Stimulated activated CD8-positive, alpha-beta memory T cell treated with anti-CD3 and anti-CD28 coated beads, Interleukin-4, amount 100 ng/mL, for 1 hour (primary cell): ENCODE measurements around the gene NPY4R.
"Not testable (repeated sequence)": the region's sequence is repeated elsewhere in the genome, so short reads cannot be mapped to it uniquely, and the experiment has no call there.

Experiments used
- DNase-seq, 2 donors: peaks; one replicate each; pipeline ENCODE4 v3.0.0-alpha.2; 2020; ENCODE audit warnings: low read depth in 2 of 2, low spot score in 1 of 2

Gene NPY4R

DNA sequence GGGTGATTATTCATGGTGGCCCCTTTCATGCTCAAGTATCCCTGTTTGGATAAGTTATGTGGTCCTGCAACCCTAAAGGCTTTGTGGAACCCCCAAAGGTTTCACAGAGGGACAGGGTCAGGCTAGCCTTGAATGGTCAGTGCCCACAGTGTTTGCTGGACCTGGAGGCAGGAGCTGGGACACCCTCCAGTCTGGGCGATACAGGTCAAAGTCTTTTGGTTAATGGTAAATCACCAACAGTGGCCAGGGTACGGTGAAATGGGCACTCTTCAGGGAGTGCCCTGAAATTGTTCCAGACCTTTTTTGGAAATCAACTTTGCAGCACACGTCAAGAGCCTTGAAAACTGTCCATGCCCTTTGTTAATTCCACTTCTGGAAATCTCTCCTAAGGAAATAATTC is 8.7 kb downstream of the NPY4R start:
- not testable (repeated sequence) for DNase-seq

DNA sequence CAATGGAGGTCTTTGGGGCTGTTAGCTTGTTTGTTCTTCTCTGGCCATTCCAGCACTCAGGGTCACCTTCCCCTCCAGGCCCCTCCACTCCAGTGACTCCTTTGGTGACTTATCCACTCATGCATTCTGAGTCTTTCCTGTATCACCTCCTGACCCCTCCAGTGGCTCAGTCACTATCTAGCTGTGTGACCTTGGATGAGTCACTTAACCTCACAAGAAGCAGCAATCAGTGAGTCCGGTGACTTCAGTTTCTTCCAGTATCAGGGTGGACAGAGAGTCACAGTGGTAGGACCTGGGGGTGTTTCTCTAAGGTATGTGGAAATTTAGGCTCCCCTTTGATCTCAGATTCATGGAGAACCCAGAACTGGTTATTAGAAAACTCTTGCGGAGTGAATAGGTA is 9.8 kb downstream of the NPY4R start:
- DNase-seq = not testable (repeated sequence)

GRCh38 chr10:46451365-46451764 is 14.4 kb downstream of the NPY4R start:
- not testable (repeated sequence) for DNase-seq

- not testable (repeated sequence) for DNase-seq
Observed at GRCh38 chr10:46450829-46451228, 14.9 kb downstream of the NPY4R start.

- DNase-seq = not testable (repeated sequence)
Observed at GRCh38 chr10:46447439-46447838, 18.3 kb downstream of the NPY4R start.

GRCh38 chr10:46445389-46446122 is 20.2 kb downstream of the NPY4R start:
- not testable (repeated sequence) for DNase-seq

DNA sequence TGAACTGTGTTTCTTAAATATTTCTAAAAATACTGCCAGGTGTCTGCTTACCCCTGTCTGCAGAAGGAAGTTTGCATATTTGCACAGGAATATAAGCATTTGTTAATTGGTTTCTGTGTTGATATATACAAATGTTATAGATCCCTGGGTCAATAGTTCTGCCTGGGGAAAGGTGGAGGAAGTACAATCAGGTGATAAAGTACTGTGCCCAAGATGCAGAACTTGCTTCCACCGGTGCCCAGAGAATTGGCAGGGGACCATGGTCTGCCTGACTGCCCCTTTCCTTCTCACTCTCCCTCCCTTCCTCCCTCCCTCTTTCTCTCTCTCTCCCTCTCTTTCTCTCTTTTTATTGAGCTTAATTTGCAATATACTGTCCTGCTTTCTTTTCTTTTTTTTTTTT is 22.3 kb downstream of the NPY4R start:
- DNase-seq = not testable (repeated sequence)

DNA sequence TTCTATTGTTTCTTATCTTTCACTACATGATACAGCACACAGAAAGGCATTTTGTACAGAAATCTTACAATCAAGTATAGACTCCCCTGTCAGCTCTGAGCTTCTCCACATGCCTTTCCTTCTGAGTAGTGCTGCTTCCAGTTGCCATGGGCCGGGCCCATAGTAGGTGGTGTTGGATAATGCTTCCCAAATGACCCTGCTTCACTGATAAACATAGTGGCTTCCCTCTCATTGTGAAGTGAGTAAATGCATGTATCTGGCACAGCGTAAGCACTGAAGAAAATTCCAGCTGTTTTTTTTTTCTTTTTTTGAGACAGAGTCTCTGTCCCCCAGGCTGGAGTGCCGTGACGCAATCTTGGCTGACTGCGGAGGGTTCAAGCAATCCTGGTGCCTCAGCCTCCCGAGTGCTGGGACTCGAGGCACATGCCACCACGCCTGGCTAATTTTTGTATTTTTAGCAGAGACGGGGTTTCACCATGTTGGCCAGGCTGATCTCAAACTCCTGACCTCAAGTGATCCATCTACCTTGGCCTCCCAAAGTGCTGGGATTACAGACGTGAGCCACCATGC is 23.0 kb downstream of the NPY4R start:
- not testable (repeated sequence) for DNase-seq

- not testable (repeated sequence) for DNase-seq
Observed at GRCh38 chr10:46441837-46442278, 23.9 kb downstream of the NPY4R start.

DNA sequence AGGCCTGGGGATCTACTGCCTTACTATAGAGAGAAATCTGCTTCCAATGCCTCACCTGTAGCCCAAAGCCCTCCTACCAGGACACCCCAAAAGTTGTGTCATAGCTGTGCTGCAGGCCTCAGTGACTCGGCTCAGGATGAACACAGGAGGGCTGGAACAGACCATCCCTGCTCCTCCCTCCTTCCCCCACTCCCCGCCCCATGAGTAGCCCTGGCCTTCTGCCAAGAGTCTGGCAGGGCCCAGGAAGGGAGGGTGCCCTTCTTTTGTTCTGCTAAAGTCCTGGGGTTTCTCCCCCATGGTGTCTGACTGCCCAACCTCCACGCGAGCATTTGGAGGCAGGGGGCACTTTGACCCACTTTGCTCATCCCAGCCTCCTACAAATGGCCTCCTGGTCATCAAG is 24.8 kb downstream of the NPY4R start:
- DNase-seq = not testable (repeated sequence)

GRCh38 chr10:46423550-46423949 is 42.2 kb downstream of the NPY4R start:
- not testable (repeated sequence) for DNase-seq

- not testable (repeated sequence) for DNase-seq
Observed at GRCh38 chr10:46419570-46420379, 46.0 kb downstream of the NPY4R start.

- not testable (repeated sequence) for DNase-seq
Observed at GRCh38 chr10:46418283-46418682, 47.5 kb downstream of the NPY4R start.

DNA sequence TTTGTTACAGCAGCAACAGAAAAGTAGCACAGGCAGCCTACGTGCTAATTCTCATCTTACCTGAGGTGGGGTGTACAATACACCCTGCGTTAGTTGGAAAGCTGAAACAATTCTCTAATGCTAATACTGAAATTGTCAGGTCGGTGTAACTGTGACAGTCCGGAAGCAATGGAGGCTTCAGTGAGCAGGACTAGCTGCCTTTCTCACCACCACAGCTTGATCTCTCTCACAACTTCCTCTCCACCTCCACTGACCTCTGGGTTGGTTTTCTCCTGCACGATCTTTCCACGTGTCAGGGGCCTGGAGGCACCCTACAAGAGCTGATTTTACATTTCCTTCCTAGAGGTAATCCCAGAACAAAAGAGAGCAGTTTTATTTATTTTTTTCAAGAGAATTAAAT is 50.5 kb downstream of the NPY4R start:
- not testable (repeated sequence) for DNase-seq

- not testable (repeated sequence) for DNase-seq
Observed at GRCh38 chr10:46412665-46413064, 53.1 kb downstream of the NPY4R start.

DNA sequence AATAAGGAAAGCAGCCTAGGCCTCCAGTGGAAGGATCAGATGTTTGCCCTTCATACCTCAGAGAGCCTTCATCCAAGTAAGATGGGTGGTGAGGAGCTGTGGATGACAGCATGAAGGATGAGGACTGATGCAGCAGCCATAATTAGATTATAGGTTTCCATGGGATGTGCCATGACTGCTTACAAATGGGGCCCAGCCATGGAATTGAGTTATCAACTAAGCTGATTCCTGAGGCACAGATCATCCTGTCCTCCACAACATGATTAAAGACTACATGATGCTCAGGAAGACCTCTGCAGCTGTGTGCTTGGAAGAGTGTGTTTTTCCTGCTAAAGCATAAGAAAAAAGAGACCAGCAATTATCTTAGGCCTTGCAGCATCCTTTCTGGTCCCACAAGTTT is 54.6 kb downstream of the NPY4R start:
- not testable (repeated sequence) for DNase-seq
